Kidney tubule cell (primary cell): ENCODE measurements around the gene SSTR4.

Source experiments
- DNase-seq: peaks from one replicate; pipeline ENCODE4 v3.0.0-alpha.2; 2018; ENCODE audit warnings: low spot score

Gene SSTR4

GRCh38 chr20:23086931-23087411 is 51.9 kb downstream of the SSTR4 start:
- no peak for DNase-seq

GRCh38 chr20:23087587-23088251 is 52.6 kb downstream of the SSTR4 start:
- no peak for DNase-seq
